Upper lobe of left lung (tissue), 6 donors: ENCODE results near the gene METRNL. TPM values are rescaled to one million over a fixed set of nuclear protein-coding genes. Genes with fewer than 3 reads are reported as not detected.

ENCODE experiments used
- ATAC-seq, 2 donors: fragments of 200-7000 bp; cut with Tn5 transposase; one replicate each; pipeline ENCODE4 v1.9.1; 2022; ENCODE audit warnings: mild to moderate bottlenecking in 2 of 2, moderate library complexity in 2 of 2; ENCODE audit not compliant: low FRiP score in 2 of 2
- DNase-seq, 2 donors: peaks; one replicate each; pipeline ENCODE4 v3.0.0-alpha.2; 2019 to 2020
- H3K27ac ChIP-seq, 4 donors: fragments of 200-600 bp; sonication (generic); one replicate each; pipeline ENCODE4 v1.5.1; 2016 to 2019
- H3K27me3 ChIP-seq, 4 donors: fragments of 200-600 bp; sonication (generic); one replicate each; pipeline ENCODE4 v1.5.1; 2017 to 2019
- H3K36me3 ChIP-seq, 4 donors: fragments of 200-600 bp; sonication (generic); one replicate each; pipeline ENCODE4 v1.5.1; 2016 to 2019
- H3K4me1 ChIP-seq, 4 donors: fragments of 200-600 bp; sonication (generic); one replicate each; pipeline ENCODE4 v1.5.1; 2018 to 2019
- H3K4me3 ChIP-seq, 4 donors: fragments of 200-600 bp; sonication (generic); one replicate each; pipeline ENCODE4 v1.5.1; 2017 to 2019; ENCODE audit warnings: mild to moderate bottlenecking in 2 of 4, moderate library complexity in 1 of 4
- H3K9me3 ChIP-seq, 4 donors: fragments of 200-600 bp; sonication (generic); one replicate each; pipeline ENCODE4 v1.5.1; 2018 to 2019
- CTCF ChIP-seq, 6 experiments: fragments of 450-650 bp in 4 of 6; fragments of 200-600 bp in 2 of 6; sonication (generic) in 2 of 6; IDR thresholded peaks; one replicate each; pipeline ENCODE4 v1.5.1; 2016 to 2019; ENCODE audit warnings: antibody characterized with exemption in 6 of 6
- EP300 ChIP-seq, 4 donors: sonication (generic); formaldehyde crosslinking; IDR thresholded peaks; one replicate each; pipeline ENCODE4 v1.5.1; 2017; ENCODE audit warnings: antibody characterized with exemption in 4 of 4, control low read depth in 2 of 4
- POLR2A ChIP-seq, 4 donors: fragments of 450-650 bp; IDR thresholded peaks; one replicate each; pipeline ENCODE4 v1.5.1; 2016 to 2017; ENCODE audit warnings: antibody characterized with exemption in 4 of 4, mild to moderate bottlenecking in 2 of 4
- POLR2AphosphoS5 ChIP-seq, 2 donors: sonication (generic); formaldehyde crosslinking; IDR thresholded peaks; one replicate each; pipeline ENCODE4 v1.5.1; 2017; ENCODE audit warnings: antibody characterized with exemption in 2 of 2
- WGBS, 2 donors: methylation state at CpG; one replicate each; pipeline ENCODE4 v1.1.5; 2017 to 2018; 5-methylcytosine and 5-hydroxymethylcytosine counted together
- total RNA-seq, 6 donors: library from RNA; depleted of rRNA in 4 of 6; stranded (reverse); fragments of >200 nt in 4 of 6; gene quantifications; one replicate each; pipeline versions ENCODE4 v1.1.0 to v1.2.1, GENCODE V29; 2016 to 2021
- donor health status: DM: no; HTN: no; CAD: no; lungs with moderate emphysema.
- donor health status: DM: no; HTN: yes; CAD: no; lungs with severe emphysema.

The METRNL gene
- total RNA-seq, 6 donors from 2014 or later: 59.4 to 120 (median 76.4) TPM

DNA sequence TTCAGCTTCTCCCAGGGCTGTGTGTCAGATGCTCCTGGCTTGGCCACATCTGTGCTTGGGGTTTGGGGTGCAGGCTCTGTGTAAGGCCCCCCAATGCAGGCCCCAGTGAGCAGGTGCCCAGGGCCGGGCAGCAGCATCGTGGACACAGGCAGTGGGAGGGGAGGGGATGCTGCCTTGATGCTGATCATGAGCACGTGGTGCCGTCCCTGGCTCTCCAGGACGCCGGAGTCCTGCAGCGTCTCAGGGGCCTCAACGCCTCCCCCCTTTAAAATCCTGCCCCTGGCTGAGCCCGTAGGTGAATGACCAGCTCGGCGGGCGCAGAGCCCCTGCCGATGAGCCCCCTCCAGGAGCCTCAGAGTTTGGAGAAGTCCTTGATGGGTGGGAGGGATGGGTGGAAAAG lies 9.0 kb downstream of the METRNL start:
- DNase-seq: peak in 1 of 2 donors; percentile 77
- Histone ChIP-seq H3K36me3 (peaks cover 0 to 49% (median 5%) of the 10 kb centered on the region in 4 donors), H3K27ac (no peak overlapping the region), H3K4me3 (no peak overlapping the region), H3K9me3 (no peaks in the 10 kb centered on the region), H3K4me1 (peaks cover 34 to 81% (median 56%) of the 10 kb centered on the region in 4 donors), H3K27me3 (no peaks in the 10 kb centered on the region)
- WGBS, 2 donors: 70 to 81% methylated on average over 4 to 13 of the region's 13 CpGs
- no peak for ATAC-seq
- TF ChIP-seq CTCF (IDR thresholded peaks at IDR 0.05): no peak
- TF ChIP-seq POLR2AphosphoS5 (IDR thresholded peaks at IDR 0.05): no peak
- TF ChIP-seq POLR2A (IDR thresholded peaks at IDR 0.05): no peak
- no peak for TF ChIP-seq EP300 (IDR thresholded peaks at IDR 0.05)

GRCh38 chr17:83088909-83089308 lies 9.5 kb downstream of the METRNL start:
- Histone ChIP-seq H3K27ac (peak overlapping the region in 2 of 4 donors; percentile 42 to 43), H3K36me3 (peaks cover 0 to 54% (median 8%) of the 10 kb centered on the region in 4 donors), H3K27me3 (no peaks in the 10 kb centered on the region), H3K4me1 (peaks cover 33 to 77% (median 51%) of the 10 kb centered on the region in 4 donors), H3K9me3 (no peaks in the 10 kb centered on the region), H3K4me3 (no peak overlapping the region)
- WGBS, 2 donors: 54 to 59% methylated on average over 8 to 15 of the region's 15 CpGs
- TF ChIP-seq POLR2A (IDR thresholded peaks at IDR 0.05) (no peak), CTCF (IDR thresholded peaks at IDR 0.05) (no peak), EP300 (IDR thresholded peaks at IDR 0.05) (no peak), POLR2AphosphoS5 (IDR thresholded peaks at IDR 0.05) (no peak)
- DNase-seq (peak in 1 of 2 donors; percentile 71), ATAC-seq (peak in 1 of 2 donors; percentile 18)

DNA sequence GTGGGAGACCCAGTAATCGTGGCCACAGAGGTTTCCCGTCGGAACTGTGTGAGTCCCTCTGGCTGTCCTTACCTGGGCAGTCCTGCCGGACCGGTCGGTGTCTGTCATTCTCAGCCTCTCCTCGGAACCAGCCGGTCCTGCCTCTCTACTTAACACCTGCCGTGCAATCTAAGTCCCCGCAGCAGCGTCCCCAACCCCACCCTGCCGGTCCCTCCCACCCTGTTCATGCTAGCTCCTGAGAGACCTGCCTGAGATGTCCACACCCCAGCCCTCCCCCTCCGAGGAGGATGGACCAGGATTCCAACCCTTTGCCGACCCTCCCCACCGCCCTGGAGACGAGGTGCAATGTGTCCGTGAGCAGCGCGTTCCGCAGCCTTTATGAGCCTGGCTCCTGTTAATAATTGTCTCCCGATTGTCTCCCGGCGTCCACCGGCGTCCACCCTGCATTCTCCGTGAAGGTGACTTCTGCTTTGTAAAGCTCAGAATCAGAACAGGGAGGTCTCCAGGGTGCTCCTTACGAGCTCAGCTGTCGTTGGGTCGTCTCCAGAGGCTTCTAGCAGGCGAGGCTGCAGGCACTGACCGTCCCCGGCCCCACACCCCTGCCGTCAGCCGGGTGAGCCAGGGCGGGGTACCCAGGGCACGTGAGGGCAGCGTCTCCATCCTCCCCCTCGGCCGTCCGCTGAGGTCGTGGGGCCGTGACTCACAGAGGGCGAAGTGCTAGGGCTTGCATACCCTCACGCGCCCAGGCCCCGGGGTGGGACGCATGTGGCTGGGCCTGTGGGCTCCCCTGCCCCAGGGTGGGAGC lies 10.1 kb downstream of the METRNL start:
- Histone ChIP-seq H3K36me3 (peaks cover 0 to 60% (median 15%) of the 10 kb centered on the region in 4 donors), H3K27ac (peak overlapping the region in 2 of 4 donors; percentile 42 to 43), H3K4me1 (peaks cover 27 to 70% (median 45%) of the 10 kb centered on the region in 4 donors), H3K4me3 (no peak overlapping the region), H3K27me3 (no peaks in the 10 kb centered on the region), H3K9me3 (no peaks in the 10 kb centered on the region)
- 64 to 83% methylated on average over 19 to 42 of the region's 47 CpGs for WGBS, 2 donors
- ATAC-seq: peak in 1 of 2 donors; percentile 53
- peak in 1 of 2 donors; percentile 86 for DNase-seq
- TF ChIP-seq POLR2AphosphoS5 (IDR thresholded peaks at IDR 0.05): no peak
- no peak for TF ChIP-seq EP300 (IDR thresholded peaks at IDR 0.05)
- no peak for TF ChIP-seq CTCF (IDR thresholded peaks at IDR 0.05)
- TF ChIP-seq POLR2A (IDR thresholded peaks at IDR 0.05): no peak

GRCh38 chr17:83090444-83091256 lies 11.2 kb downstream of the METRNL start:
- TF ChIP-seq POLR2A (IDR thresholded peaks at IDR 0.05) (no peak), EP300 (IDR thresholded peaks at IDR 0.05) (no peak), CTCF (IDR thresholded peaks at IDR 0.05) (no peak), POLR2AphosphoS5 (IDR thresholded peaks at IDR 0.05) (no peak)
- Histone ChIP-seq H3K4me3 (no peak overlapping the region), H3K9me3 (no peaks in the 10 kb centered on the region), H3K36me3 (peaks cover 4 to 64% (median 25%) of the 10 kb centered on the region in 4 donors), H3K4me1 (peaks cover 27 to 60% (median 35%) of the 10 kb centered on the region in 4 donors), H3K27ac (peak overlapping the region; percentile 76 to 88 (median 81)), H3K27me3 (no peaks in the 10 kb centered on the region)
- no peak for ATAC-seq
- peak in 1 of 2 donors; percentile 79 for DNase-seq
- 81 to 97% methylated on average over 7 to 27 of the region's 32 CpGs for WGBS, 2 donors
